Activated CD8-positive, alpha-beta T cell treated with anti-CD3 and anti-CD28 coated beads, Interleukin-2, amount 10 ng/mL, durations not matched to agents 7 days and 5 days (primary cell): ENCODE measurements around the gene PIGR. TPM values are rescaled to one million over a fixed set of nuclear protein-coding genes. Genes with fewer than 3 reads are reported as not detected.
A peak's percentile ranks its signal among the peaks of the same experiment; 100 is the strongest.

Source experiments
- ATAC-seq: fragments of 150-1000 bp; cut with Tn5 transposase; one replicate; pipeline ENCODE4 v1.10.0; 2021; ENCODE audit warnings: moderate library complexity
- CTCF ChIA-PET: fragments of 350-600 bp; sonication (Branson Sonifier 250); formaldehyde crosslinking; loops from one replicate; lab custom pipeline; 2021; ENCODE audit warnings: antibody characterized with exemption; lab: Charles Lee
- POLR2A ChIA-PET: fragments of 350-600 bp; sonication (Branson Sonifier 250); formaldehyde crosslinking; loops from one replicate; lab custom pipeline; 2021; ENCODE audit warnings: antibody characterized with exemption; lab: Charles Lee
- DNase-seq: peaks from one replicate; pipeline ENCODE4 v3.0.0-alpha.2; 2020
- H3K27ac Mint-ChIP-seq: one replicate; pipeline ENCODE4 v1.8.0; 2021; ENCODE audit warnings: mild to moderate bottlenecking, mixed read lengths
- H3K27me3 Mint-ChIP-seq: one replicate; pipeline ENCODE4 v1.8.0; 2021; ENCODE audit warnings: low read depth, mixed read lengths
- H3K36me3 Mint-ChIP-seq: one replicate; pipeline ENCODE4 v1.8.0; 2021; ENCODE audit warnings: low read depth, mixed read lengths
- H3K4me1 Mint-ChIP-seq: one replicate; pipeline ENCODE4 v1.8.0; 2021; ENCODE audit warnings: low read depth, mixed read lengths
- H3K4me3 Mint-ChIP-seq: one replicate; pipeline ENCODE4 v1.8.0; 2021; ENCODE audit warnings: mild to moderate bottlenecking, mixed read lengths
- H3K9me3 Mint-ChIP-seq: one replicate; pipeline ENCODE4 v1.8.0; 2022; ENCODE audit warnings: mixed read lengths; ENCODE audit not compliant: insufficient read depth
- total RNA-seq, 2 experiments: library from RNA; stranded (reverse); gene quantifications; one replicate each; pipeline ENCODE4 v1.2.3, GENCODE V29; 2021

PIGR gene
- total RNA-seq, 2 experiments from 2014 or later = not detected

DNA sequence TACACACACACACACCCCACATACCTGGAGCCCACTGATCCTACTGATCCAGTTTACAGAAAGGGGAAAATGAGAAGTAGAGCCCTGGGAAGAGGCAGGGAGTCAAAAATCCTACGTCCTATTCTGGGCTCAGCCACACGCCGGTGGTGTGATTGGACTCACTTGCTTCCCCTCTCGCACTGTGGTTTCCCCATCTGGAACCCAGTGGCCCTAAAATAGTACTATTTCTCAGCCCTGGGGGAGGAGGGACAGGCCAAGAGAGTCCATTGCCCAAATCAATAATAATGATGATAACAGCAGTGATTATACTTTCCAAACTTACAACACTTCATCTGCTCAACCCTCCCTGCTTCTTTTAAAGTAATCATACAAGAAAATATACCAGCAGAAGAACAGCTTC is 2.9 kb upstream of the PIGR start:
- Mint-ChIP-seq H3K36me3 (no peaks in the 10 kb centered on the region), H3K4me1 (peaks cover 4% of the 10 kb centered on the region), H3K27me3 (peaks cover 19% of the 10 kb centered on the region), H3K4me3 (no peak overlapping the region), H3K9me3 (peaks cover 5% of the 10 kb centered on the region), H3K27ac (no peak overlapping the region)
- no peak for ATAC-seq
- DNase-seq = no peak
- POLR2A ChIA-PET = no interaction called here
- CTCF ChIA-PET = interaction anchor here (3.0 to 10.5 kb wide), 2 partner anchors 16 to 33 kb away, joined by 13 to 94 read pairs; no protein-coding TSS in a partner anchor

GRCh38 chr1:206947255-206947654 is 989 bp upstream of the PIGR start:
- DNase-seq (no peak), ATAC-seq (no peak)
- ChIA-PET CTCF (interaction anchor here (0.9 to 10.5 kb wide), 3 partner anchors 14 to 35 kb away, joined by 3 to 94 read pairs (median 7); no protein-coding TSS in a partner anchor), POLR2A (interaction anchor here (0.6 kb wide), 1 partner anchor 222 kb away, joined by 3 read pairs; no protein-coding TSS in a partner anchor)
- no peaks in the 10 kb centered on the region for H3K36me3 Mint-ChIP-seq
- peaks cover 5% of the 10 kb centered on the region for H3K9me3 Mint-ChIP-seq
- H3K4me3 Mint-ChIP-seq = no peak overlapping the region
- peaks cover 31% of the 10 kb centered on the region for H3K27me3 Mint-ChIP-seq
- no peak overlapping the region for H3K27ac Mint-ChIP-seq
- peaks cover 4% of the 10 kb centered on the region for H3K4me1 Mint-ChIP-seq

- peaks cover 5% of the 10 kb centered on the region for H3K9me3 Mint-ChIP-seq
- no peak overlapping the region for H3K4me3 Mint-ChIP-seq
- no peaks in the 10 kb centered on the region for H3K36me3 Mint-ChIP-seq
- ChIA-PET CTCF (interaction anchor here (0.8 to 10.5 kb wide), 6 partner anchors 12 to 221 kb away, joined by 3 to 94 read pairs (median 3); no protein-coding TSS in a partner anchor), POLR2A (interaction anchor here (0.8 kb wide), 1 partner anchor 307 kb away, joined by 3 read pairs; no protein-coding TSS in a partner anchor)
- DNase-seq = no peak
- H3K27me3 Mint-ChIP-seq = peaks cover 31% of the 10 kb centered on the region
- no peak for ATAC-seq
- H3K4me1 Mint-ChIP-seq = peaks cover 4% of the 10 kb centered on the region
- H3K27ac Mint-ChIP-seq = no peak overlapping the region
These were observed 487 bp downstream of the PIGR start for GRCh38 chr1:206945779-206946178.

GRCh38 chr1:206944703-206945102 is 1.6 kb downstream of the PIGR start:
- peaks cover 4% of the 10 kb centered on the region for H3K4me1 Mint-ChIP-seq
- H3K27ac Mint-ChIP-seq = no peak overlapping the region
- no peaks in the 10 kb centered on the region for H3K9me3 Mint-ChIP-seq
- POLR2A ChIA-PET = no interaction called here
- ATAC-seq (no peak), DNase-seq (no peak)
- peaks cover 28% of the 10 kb centered on the region for H3K27me3 Mint-ChIP-seq
- H3K36me3 Mint-ChIP-seq = no peaks in the 10 kb centered on the region
- H3K4me3 Mint-ChIP-seq = no peak overlapping the region
- CTCF ChIA-PET = interaction anchor here (10.5 kb wide), 1 partner anchor 11 kb away, joined by 94 read pairs; no protein-coding TSS in a partner anchor

DNA sequence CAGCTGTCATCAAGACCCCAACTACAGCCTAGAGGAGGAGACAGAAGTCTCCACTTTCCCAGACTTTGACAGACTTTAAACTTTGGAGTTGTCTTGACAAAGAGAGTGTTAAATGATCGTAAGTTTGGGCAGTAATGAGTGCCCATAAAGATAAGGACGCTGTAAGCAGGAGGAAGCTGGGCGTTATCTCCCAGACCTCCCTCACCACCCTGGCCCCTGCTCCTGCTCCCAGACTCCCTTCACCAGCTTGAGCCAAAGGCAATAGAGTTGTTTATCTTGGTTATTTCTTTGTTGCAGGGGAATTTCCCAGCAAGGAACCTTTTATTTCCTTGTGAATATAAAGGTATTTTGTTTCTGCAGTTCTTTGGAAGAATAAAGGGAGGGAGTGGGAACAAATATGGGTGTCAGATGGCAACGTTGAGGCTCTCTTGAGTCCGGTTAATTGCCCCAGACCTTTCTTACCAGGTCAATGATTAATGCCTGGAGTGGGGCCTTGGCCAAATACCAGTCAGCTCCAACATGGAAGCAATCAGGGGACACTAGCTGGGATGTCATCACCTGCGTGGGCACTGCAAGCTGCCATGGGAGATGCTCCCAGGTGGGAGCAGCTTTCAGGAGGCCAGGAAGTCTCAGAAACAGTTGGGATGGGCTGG is 4.4 kb downstream of the PIGR start:
- Mint-ChIP-seq H3K4me3 (no peak overlapping the region), H3K36me3 (no peaks in the 10 kb centered on the region), H3K9me3 (no peaks in the 10 kb centered on the region), H3K27ac (no peak overlapping the region), H3K4me1 (peaks cover 4% of the 10 kb centered on the region), H3K27me3 (peaks cover 19% of the 10 kb centered on the region)
- DNase-seq (no peak), ATAC-seq (no peak)
- ChIA-PET CTCF (interaction anchor here (0.9 to 10.5 kb wide), 8 partner anchors 8 to 278 kb away, joined by 3 to 94 read pairs (median 3); no protein-coding TSS in a partner anchor), POLR2A (no interaction called here)

DNA sequence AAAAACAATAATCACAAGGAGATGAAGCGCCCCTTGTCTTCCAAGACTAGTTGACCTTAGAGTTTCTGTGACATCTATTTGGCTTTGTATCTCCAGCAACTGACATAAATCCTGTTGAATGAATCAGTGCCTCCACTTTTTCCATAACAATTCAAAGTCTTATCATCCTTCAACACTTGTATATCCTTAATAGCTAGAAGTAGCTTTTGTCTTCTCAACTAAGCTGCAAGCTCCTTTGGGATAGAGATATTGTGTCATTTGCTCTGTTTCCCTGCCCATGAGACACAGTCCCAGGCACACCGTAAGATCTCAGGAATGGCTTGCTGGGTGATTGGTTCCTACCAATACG is 5.7 kb downstream of the PIGR start:
- ATAC-seq (no peak), DNase-seq (no peak)
- Mint-ChIP-seq H3K4me3 (no peak overlapping the region), H3K27ac (no peak overlapping the region), H3K9me3 (no peaks in the 10 kb centered on the region), H3K36me3 (no peaks in the 10 kb centered on the region), H3K4me1 (peaks cover 9% of the 10 kb centered on the region), H3K27me3 (peaks cover 21% of the 10 kb centered on the region)
- CTCF ChIA-PET = interaction anchor here (1.9 to 10.5 kb wide), 2 partner anchors 7 to 65 kb away, joined by 4 to 94 read pairs; no protein-coding TSS in a partner anchor
- POLR2A ChIA-PET = interaction anchor here (1.1 kb wide), 1 partner anchor 15 kb away, joined by 3 read pairs; no protein-coding TSS in a partner anchor

DNA sequence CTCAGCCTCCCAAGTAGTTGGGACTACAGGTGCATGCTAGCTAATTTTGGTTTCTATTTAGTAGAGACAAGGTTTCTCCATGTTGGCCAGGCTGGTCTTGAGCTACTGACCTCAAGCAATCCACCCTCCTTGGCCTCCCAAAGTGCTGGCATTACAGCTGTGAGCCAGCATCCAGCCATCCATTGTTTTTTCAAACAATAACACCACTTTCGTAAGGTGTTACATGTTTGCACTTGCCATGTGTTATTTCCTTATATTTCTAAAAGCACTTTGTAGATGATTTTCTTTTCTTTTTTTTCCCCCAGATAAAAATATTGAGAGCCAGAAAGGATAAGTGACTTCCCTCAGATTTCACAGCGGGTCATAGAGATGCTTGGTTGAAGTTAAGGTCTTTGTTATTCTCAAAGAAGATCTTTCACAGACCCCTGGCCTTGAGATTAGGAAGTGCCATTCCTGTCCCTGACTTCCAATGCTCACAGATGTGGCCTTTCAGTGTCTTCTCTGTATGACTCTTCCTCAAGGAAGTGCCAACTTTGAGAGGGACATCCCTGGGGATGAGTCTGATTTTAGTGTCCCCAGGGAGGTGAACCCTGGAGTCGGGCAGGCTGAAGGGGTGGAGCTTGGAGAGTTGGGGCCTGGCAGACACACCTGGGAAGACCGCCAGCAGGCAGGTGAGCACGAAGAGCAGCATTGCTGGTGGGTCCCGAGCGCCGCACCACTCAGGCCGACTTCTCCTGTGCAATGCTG is 6.3 kb downstream of the PIGR start:
- no peak for ATAC-seq
- peaks cover 19% of the 10 kb centered on the region for H3K27me3 Mint-ChIP-seq
- no peaks in the 10 kb centered on the region for H3K9me3 Mint-ChIP-seq
- H3K27ac Mint-ChIP-seq = no peak overlapping the region
- POLR2A ChIA-PET = interaction anchor here (0.7 to 1.1 kb wide), 2 partner anchors 15 kb away, joined by 3 read pairs; no protein-coding TSS in a partner anchor
- DNase-seq = no peak
- CTCF ChIA-PET = interaction anchor here (0.8 to 10.5 kb wide), 3 partner anchors 7 to 66 kb away, joined by 4 to 94 read pairs (median 4); no protein-coding TSS in a partner anchor
- H3K36me3 Mint-ChIP-seq = no peaks in the 10 kb centered on the region
- no peak overlapping the region for H3K4me3 Mint-ChIP-seq
- peaks cover 14% of the 10 kb centered on the region for H3K4me1 Mint-ChIP-seq

- H3K9me3 Mint-ChIP-seq = no peaks in the 10 kb centered on the region
- no peak for DNase-seq
- no peak overlapping the region for H3K4me3 Mint-ChIP-seq
- no peak overlapping the region for H3K27ac Mint-ChIP-seq
- H3K36me3 Mint-ChIP-seq = no peaks in the 10 kb centered on the region
- ChIA-PET POLR2A (interaction anchor here (0.7 kb wide), 1 partner anchor 14 kb away, joined by 3 read pairs; no protein-coding TSS in a partner anchor), CTCF (interaction anchor here (1.0 to 15.0 kb wide), 3 partner anchors 23 to 67 kb away, joined by 3 to 281 read pairs (median 4); no protein-coding TSS in a partner anchor)
- peaks cover 15% of the 10 kb centered on the region for H3K27me3 Mint-ChIP-seq
- H3K4me1 Mint-ChIP-seq = peaks cover 11% of the 10 kb centered on the region
- ATAC-seq = no peak
These were observed 7.1 kb downstream of the PIGR start for GRCh38 chr1:206939131-206939530.

DNA sequence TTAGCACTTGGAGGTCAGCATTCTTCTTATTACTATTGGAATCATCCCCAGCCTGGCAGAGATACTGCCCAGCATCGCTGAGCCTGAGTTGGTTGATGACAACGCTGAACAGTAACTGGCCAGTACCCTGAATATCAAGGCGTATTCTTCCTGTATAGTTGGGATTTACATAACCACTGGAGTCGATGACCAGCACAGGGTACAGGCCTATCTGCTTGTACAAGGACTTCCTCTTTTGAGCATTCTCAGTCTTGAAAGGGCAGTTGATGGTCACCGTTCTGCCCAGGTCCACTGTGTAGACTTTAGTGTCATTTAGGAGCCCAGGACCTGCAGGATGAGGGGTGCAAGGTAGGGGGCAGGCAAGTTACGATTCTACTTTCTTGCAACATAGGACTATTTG is 8.8 kb downstream of the PIGR start:
- H3K4me1 Mint-ChIP-seq = peaks cover 18% of the 10 kb centered on the region
- peaks cover 4% of the 10 kb centered on the region for H3K27me3 Mint-ChIP-seq
- DNase-seq = no peak
- no peak overlapping the region for H3K27ac Mint-ChIP-seq
- no peak for ATAC-seq
- POLR2A ChIA-PET = no interaction called here
- no peaks in the 10 kb centered on the region for H3K9me3 Mint-ChIP-seq
- no peaks in the 10 kb centered on the region for H3K36me3 Mint-ChIP-seq
- CTCF ChIA-PET = interaction anchor here (2.8 to 15.0 kb wide), 5 partner anchors 8 to 72 kb away, joined by 11 to 281 read pairs (median 89); partner anchors contain the start of genes FCMR, IL20 and PIGR
- no peak overlapping the region for H3K4me3 Mint-ChIP-seq

GRCh38 chr1:206935491-206936067 is 10.7 kb downstream of the PIGR start:
- Mint-ChIP-seq H3K4me1 (peaks cover 34% of the 10 kb centered on the region), H3K4me3 (no peak overlapping the region), H3K9me3 (no peaks in the 10 kb centered on the region), H3K27me3 (peaks cover 2% of the 10 kb centered on the region), H3K27ac (no peak overlapping the region), H3K36me3 (no peaks in the 10 kb centered on the region)
- CTCF ChIA-PET = interaction anchor here (0.6 to 15.0 kb wide), 36 partner anchors 9 to 740 kb away, joined by 3 to 281 read pairs (median 5); partner anchors contain the start of genes FCMR, IL20 and PIGR
- POLR2A ChIA-PET = interaction anchor here (0.6 kb wide), 1 partner anchor 46 kb away, joined by 3 read pairs; no protein-coding TSS in a partner anchor
- ATAC-seq = peak; percentile 77
- DNase-seq = peak; percentile 64
